Fibroblast of villous mesenchyme (primary cell): ENCODE measurements around the gene DOCK4. TPM values are rescaled to one million over a fixed set of nuclear protein-coding genes. Genes with fewer than 3 reads are reported as not detected.

Experiments used
- DNase-seq: peaks from one replicate; pipeline ENCODE4 v3.0.0-alpha.2; 2010; ENCODE audit warnings: low read depth
- H3K4me3 ChIP-seq: 2 replicates; pipeline ENCODE4 v1.5.1; 2011; ENCODE audit warnings: low read depth, mild to moderate bottlenecking, low read length
- CTCF ChIP-seq: IDR thresholded peaks from 2 replicates; pipeline ENCODE4 v1.5.1; 2012; ENCODE audit warnings: low read depth, mild to moderate bottlenecking, low read length; ENCODE audit not compliant: insufficient read depth
- total RNA-seq: library from RNA; depleted of rRNA; stranded (reverse); fragments of >200 nt; gene quantifications from 2 replicates; pipeline ENCODE4 v1.2.3, GENCODE V29; 2012

Gene DOCK4
- total RNA-seq, 1 donor = 43.6 TPM

- DNase-seq = no peak
- no peak for TF ChIP-seq CTCF
- no peak overlapping the region for H3K4me3 ChIP-seq
These were observed 113.3 kb downstream of the DOCK4 start for GRCh38 chr7:112092709-112093395.

GRCh38 chr7:112092306-112092705 lies 113.9 kb downstream of the DOCK4 start:
- no peak overlapping the region for H3K4me3 ChIP-seq
- TF ChIP-seq CTCF = no peak
- no peak for DNase-seq

GRCh38 chr7:112091768-112092167 lies 114.4 kb downstream of the DOCK4 start:
- H3K4me3 ChIP-seq = no peak overlapping the region
- no peak for TF ChIP-seq CTCF
- no peak for DNase-seq

DNA sequence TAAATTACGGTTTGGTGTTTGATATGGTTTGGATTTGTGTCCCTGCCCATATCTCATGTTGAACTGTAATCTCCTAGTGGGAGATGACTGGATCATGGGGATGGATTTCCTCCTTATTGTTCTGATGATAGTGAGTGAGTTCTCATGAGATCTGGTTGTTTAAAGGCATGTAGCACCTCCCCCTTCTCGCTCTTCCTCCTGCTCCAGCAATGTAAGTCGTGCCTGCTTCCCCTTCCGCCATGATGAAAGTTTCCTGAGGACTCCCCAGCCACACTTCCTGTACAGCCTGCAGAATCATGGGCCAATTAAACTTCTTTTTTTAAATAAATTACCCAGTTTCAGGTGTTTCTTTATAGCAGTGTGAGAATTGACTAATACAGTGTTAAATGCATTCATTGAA lies 116.6 kb downstream of the DOCK4 start:
- TF ChIP-seq CTCF = no peak
- DNase-seq = no peak
- no peak overlapping the region for H3K4me3 ChIP-seq

DNA sequence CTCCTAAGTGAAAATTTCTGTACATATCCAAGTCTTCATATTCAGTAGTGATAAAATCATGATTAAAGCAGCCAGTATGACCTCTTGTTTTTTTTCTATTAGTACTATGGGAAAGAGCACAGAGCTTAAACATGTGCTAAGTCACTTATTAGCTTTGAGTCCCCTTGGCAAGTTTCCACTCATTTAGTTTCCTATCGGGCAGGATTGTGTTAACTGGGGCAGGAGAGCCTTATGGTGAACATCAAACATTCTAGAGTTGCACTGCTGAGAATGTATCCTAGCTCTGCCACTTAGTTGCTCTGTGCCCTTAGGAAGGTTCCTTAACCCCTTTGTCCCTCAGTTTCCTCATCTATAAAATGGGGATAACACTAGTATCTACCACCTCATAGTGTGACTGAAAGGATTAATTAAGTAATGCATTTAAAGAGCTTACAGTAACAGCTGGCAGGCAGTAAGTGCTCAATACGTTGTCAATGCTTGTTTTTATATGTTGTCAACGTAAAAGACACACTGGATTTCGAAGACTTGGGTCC lies 117.6 kb downstream of the DOCK4 start:
- no peak for TF ChIP-seq CTCF
- H3K4me3 ChIP-seq = no peak overlapping the region
- no peak for DNase-seq

DNA sequence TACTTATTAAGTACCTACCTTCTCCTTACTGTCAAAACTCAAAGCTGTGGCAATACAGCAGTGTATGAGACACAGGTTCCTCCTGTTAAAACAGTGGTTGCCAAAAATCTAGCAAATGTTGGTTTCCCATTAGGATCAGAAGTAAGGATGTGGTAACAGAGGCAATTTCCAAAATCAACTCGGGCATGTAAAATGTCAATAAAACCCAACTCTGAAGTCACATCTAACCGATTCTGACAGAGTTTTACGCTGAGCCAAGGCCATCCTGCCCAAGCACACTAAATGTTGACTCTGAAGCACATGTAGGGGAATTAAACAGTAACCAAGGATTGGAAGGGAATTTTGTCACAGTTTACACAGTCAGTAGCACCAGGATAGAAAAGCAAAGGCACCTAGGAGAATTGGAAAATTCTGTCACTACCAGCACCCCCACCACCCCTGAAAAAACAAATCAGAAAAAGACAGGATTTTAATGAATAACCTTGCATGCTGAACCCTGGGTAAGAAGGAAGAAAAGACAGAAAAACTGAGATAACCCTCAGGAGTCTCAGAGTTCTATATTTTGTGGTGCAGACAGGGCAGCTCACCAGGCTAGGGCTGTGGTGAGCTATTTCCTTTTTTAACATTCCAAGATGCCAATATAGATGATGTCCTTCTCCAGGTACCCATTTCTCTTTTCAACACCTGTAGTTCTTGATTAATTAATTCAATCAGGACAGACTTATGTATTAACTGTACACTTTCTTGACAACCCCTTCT lies 119.5 kb downstream of the DOCK4 start:
- no peak overlapping the region for H3K4me3 ChIP-seq
- no peak for DNase-seq
- TF ChIP-seq CTCF = no peak
